A673 (cell line): ENCODE results near the gene TRIM74.
"Not testable (repeated sequence)": the region's sequence is repeated elsewhere in the genome, so short reads cannot be mapped to it uniquely, and the experiment has no call there.

Source experiments
- EZH2 ChIP-seq: fragments of 200-600 bp; sonication (generic); IDR thresholded peaks from 2 replicates; pipeline ENCODE4 v1.6.1; 2017; ENCODE audit warnings: borderline replicate concordance, low read depth, mild to moderate bottlenecking, mixed read lengths, antibody characterized with exemption, low read length; ENCODE audit not compliant: poor library complexity, severe bottlenecking
- TF ChIP-seq, protein P1 (sequence below): fragments of 300-800, 200-600 bp; sonication (generic); conservative IDR thresholded peaks from 2 replicates; pipeline ENCODE4 v1.5.1; 2017; ENCODE audit warnings: low read depth, mild to moderate bottlenecking, antibody characterized with exemption, low read length, moderate library complexity, mixed read lengths

DNA sequence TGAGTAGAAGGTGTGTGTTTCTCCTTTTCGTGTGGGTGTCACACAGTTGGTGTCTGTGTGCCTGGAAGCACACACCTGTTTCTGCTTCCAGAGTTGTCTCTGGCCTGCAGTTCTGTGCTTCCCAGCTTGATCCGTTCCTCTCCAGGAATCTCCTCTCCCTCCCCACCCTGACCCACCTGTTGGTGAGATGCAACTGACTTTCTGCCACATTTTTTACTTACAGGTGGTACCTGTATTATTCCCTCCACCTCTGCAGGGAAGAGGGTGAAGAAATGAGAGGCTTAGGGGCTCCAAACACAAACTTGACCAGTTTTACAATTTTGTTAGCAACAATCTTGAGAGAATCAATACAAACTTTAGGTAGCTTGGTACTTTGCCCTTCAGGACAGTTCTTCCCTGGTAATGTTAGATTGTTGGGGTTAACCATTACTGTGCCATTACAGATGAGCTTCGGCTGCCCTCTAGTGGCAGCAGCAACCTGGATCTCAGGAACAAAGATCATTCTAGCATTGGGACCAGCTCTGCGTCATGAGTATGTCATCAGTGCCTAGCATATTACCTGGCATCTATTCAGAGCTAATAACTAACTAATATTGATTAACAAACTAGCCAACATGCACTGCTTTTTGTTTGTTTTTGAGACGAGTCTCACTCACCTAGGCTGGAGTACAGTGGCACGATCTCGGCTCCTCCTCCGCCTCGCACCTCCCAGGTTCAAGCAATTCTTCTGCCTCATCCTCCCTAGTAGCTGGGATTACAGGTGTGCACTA, 54.3 kb downstream of the TRIM74 start:
- TF ChIP-seq, protein P1, sequence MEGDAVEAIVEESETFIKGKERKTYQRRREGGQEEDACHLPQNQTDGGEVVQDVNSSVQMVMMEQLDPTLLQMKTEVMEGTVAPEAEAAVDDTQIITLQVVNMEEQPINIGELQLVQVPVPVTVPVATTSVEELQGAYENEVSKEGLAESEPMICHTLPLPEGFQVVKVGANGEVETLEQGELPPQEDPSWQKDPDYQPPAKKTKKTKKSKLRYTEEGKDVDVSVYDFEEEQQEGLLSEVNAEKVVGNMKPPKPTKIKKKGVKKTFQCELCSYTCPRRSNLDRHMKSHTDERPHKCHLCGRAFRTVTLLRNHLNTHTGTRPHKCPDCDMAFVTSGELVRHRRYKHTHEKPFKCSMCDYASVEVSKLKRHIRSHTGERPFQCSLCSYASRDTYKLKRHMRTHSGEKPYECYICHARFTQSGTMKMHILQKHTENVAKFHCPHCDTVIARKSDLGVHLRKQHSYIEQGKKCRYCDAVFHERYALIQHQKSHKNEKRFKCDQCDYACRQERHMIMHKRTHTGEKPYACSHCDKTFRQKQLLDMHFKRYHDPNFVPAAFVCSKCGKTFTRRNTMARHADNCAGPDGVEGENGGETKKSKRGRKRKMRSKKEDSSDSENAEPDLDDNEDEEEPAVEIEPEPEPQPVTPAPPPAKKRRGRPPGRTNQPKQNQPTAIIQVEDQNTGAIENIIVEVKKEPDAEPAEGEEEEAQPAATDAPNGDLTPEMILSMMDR: peak; percentile 76
- TF ChIP-seq EZH2: not testable (repeated sequence)
